ENCODE results near the gene RAX2. TPM values are rescaled to one million over a fixed set of nuclear protein-coding genes. Genes with fewer than 3 reads are reported as not detected.

RAX2 gene
- total and polyA plus RNA-seq, 2 of the 13 experiments (the other 11 are each of a cell fraction or from before 2014, with no cell fraction given): not detected

DNA sequence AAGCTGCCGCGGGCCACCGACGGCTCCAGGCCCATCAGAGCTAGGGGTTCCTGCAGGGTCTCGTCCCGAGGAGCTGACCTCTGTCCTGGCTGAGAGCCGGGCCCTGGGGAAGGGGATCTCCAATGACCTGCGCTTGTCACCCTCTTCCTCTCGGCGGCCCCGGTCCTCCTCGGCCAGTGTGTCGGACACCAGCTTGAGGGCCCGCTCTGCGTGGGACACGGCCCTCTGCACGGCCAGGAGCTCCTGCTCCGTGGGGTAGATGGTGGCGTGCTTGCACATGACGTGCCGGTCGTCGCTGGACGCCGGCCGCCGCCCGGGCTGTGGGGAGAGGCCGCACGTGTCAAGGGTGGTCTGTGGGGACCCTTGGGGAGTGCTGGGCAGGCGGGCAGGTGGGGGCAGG, 46.9 kb upstream of the RAX2 start:
- H3K36me3 ChIP-seq (replicated peaks in 1 of 2; ENCODE audit: control insufficient read depth in 1 of 2, insufficient read depth in 2 of 2, low read length in 2 of 2): no peaks in the 10 kb centered on the region
- H3K9me3 ChIP-seq (ENCODE audit: low read length): no peaks in the 10 kb centered on the region
- no peak for DNase-seq (ENCODE audit: low spot score)
- CTCF ChIA-PET (ENCODE audit: low intra/inter-chr PET ratio, low total read pairs): no interaction called here
- no peak overlapping the region for H3K9ac ChIP-seq (ENCODE audit: insufficient read depth, low read depth, low read length)
- no peaks in the 10 kb centered on the region for H4K20me1 ChIP-seq (ENCODE audit: insufficient read depth, low read length)
- H3K79me2 ChIP-seq (ENCODE audit: insufficient read depth, low read length): no peaks in the 10 kb centered on the region
- no peaks in the 10 kb centered on the region for H3K4me1 ChIP-seq (ENCODE audit: insufficient read depth, low read length)
- no TSS peak for BruUV-seq (replicated peaks)
- H2AFZ ChIP-seq (ENCODE audit: low read length): no peak overlapping the region
- no peak overlapping the region for H3K4me3 ChIP-seq (replicated peaks in 1 of 3; ENCODE audit: insufficient read depth in 1 of 3, low read depth in 2 of 3, low read length in 3 of 3)
- POLR2A ChIA-PET: no interaction called here
- in situ Hi-C loops (cut with HindIII; ENCODE audit: extremely low pct_ligation_motif_present, low pct_unique_long_range_greater_than_20kb): no loop called here
- no peak overlapping the region for H3K27ac ChIP-seq (ENCODE audit: extremely low read length, insufficient read depth, low read length)
- TF ChIP-seq NR2F6 (IDR thresholded peaks at IDR 0.05) (no peak), NR2F6 (CRISPR knock-in tag; IDR thresholded peaks at IDR 0.05) (no peak), ZNF75D (CRISPR knock-in tag; IDR thresholded peaks at IDR 0.05; ENCODE audit: borderline replicate concordance) (no peak), ZNF343 (CRISPR knock-in tag; IDR thresholded peaks at IDR 0.05) (no peak), ZNF792 (CRISPR knock-in tag; IDR thresholded peaks at IDR 0.05) (no peak), SNAPC2 (CRISPR knock-in tag; IDR thresholded peaks at IDR 0.05) (no peak), ARNT (IDR thresholded peaks at IDR 0.05) (no peak), ZNF441 (CRISPR knock-in tag; IDR thresholded peaks at IDR 0.05; ENCODE audit: borderline replicate concordance) (no peak), RAD21 (CRISPR knock-in tag; IDR thresholded peaks at IDR 0.05) (no peak), ZNF367 (CRISPR knock-in tag; IDR thresholded peaks at IDR 0.05; ENCODE audit: borderline replicate concordance) (no peak), NFE2 (CRISPR knock-in tag; IDR thresholded peaks at IDR 0.05) (no peak), YY1 (IDR thresholded peaks at IDR 0.05; ENCODE audit: insufficient read depth, insufficient replicate concordance, low read depth, low read length) (no peak)
- TF ChIP-seq, protein P1, sequence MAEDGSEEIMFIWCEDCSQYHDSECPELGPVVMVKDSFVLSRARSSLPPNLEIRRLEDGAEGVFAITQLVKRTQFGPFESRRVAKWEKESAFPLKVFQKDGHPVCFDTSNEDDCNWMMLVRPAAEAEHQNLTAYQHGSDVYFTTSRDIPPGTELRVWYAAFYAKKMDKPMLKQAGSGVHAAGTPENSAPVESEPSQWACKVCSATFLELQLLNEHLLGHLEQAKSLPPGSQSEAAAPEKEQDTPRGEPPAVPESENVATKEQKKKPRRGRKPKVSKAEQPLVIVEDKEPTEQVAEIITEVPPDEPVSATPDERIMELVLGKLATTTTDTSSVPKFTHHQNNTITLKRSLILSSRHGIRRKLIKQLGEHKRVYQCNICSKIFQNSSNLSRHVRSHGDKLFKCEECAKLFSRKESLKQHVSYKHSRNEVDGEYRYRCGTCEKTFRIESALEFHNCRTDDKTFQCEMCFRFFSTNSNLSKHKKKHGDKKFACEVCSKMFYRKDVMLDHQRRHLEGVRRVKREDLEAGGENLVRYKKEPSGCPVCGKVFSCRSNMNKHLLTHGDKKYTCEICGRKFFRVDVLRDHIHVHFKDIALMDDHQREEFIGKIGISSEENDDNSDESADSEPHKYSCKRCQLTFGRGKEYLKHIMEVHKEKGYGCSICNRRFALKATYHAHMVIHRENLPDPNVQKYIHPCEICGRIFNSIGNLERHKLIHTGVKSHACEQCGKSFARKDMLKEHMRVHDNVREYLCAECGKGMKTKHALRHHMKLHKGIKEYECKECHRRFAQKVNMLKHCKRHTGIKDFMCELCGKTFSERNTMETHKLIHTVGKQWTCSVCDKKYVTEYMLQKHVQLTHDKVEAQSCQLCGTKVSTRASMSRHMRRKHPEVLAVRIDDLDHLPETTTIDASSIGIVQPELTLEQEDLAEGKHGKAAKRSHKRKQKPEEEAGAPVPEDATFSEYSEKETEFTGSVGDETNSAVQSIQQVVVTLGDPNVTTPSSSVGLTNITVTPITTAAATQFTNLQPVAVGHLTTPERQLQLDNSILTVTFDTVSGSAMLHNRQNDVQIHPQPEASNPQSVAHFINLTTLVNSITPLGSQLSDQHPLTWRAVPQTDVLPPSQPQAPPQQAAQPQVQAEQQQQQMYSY (CRISPR knock-in tag; IDR thresholded peaks at IDR 0.05): no peak
- TF ChIP-seq, protein P2, sequence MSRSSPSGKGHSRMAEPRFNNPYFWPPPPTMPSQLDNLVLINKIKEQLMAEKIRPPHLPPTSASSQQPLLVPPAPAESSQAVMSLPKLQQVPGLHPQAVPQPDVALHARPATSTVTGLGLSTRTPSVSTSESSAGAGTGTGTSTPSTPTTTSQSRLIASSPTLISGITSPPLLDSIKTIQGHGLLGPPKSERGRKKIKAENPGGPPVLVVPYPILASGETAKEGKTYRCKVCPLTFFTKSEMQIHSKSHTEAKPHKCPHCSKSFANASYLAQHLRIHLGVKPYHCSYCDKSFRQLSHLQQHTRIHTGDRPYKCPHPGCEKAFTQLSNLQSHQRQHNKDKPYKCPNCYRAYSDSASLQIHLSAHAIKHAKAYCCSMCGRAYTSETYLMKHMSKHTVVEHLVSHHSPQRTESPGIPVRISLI (CRISPR knock-in tag; IDR thresholded peaks at IDR 0.05; ENCODE audit: borderline replicate concordance): no peak
- TF ChIP-seq, protein P3, sequence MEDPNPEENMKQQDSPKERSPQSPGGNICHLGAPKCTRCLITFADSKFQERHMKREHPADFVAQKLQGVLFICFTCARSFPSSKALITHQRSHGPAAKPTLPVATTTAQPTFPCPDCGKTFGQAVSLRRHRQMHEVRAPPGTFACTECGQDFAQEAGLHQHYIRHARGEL (CRISPR knock-in tag; IDR thresholded peaks at IDR 0.05): no peak
- TF ChIP-seq, protein P4, sequence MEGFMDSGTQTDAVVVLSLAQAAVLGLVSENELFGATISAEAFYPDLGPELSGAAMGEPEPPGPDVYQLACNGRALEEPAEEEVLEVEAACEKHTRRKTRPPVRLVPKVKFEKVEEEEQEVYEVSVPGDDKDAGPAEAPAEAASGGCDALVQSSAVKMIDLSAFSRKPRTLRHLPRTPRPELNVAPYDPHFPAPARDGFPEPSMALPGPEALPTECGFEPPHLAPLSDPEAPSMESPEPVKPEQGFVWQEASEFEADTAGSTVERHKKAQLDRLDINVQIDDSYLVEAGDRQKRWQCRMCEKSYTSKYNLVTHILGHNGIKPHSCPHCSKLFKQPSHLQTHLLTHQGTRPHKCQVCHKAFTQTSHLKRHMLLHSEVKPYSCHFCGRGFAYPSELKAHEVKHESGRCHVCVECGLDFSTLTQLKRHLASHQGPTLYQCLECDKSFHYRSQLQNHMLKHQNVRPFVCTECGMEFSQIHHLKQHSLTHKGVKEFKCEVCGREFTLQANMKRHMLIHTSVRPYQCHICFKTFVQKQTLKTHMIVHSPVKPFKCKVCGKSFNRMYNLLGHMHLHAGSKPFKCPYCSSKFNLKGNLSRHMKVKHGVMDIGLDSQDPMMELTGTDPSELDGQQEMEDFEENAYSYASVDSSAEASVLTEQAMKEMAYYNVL (CRISPR knock-in tag; IDR thresholded peaks at IDR 0.05; ENCODE audit: borderline replicate concordance): no peak
- no peak; the same call in 2 of the 3 replicates for ATAC-seq
- WGBS (ENCODE audit: low lambda C conversion rate): 65% methylated on average over 16 of the region's 31 CpGs
- intact Hi-C loops (cut with micrococcal nuclease; ENCODE audit: unreplicated experiment): no loop called here
- FAIRE-seq: no peak
- H3K4me2 ChIP-seq (ENCODE audit: low read depth, low read length): 0 out of 2 replicates have a peak overlapping the region, but pooled peaks have one; percentile 12
- H3K27me3 ChIP-seq (ENCODE audit: control insufficient read depth in 1 of 2, insufficient read depth in 2 of 2, low read length in 2 of 2): peaks cover 5 to 61% of the 10 kb centered on the region in 2 experiments
